Keratinocyte (primary cell): ENCODE measurements around the gene FBXW7.

ENCODE experiments used
- CTCF ChIP-seq, 3 experiments: IDR thresholded peaks in 1 of 3; conservative IDR thresholded peaks in 1 of 3; optimal IDR thresholded peaks in 1 of 3; 2 replicates in 2 of 3; 3 replicates in 1 of 3; pipeline versions ENCODE3 to v1.5.1; 2011; ENCODE audit warnings: low read length in 3 of 3, mild to moderate bottlenecking in 3 of 3, moderate library complexity in 2 of 3, control low read depth in 1 of 3, inconsistent platforms in 1 of 3; ENCODE audit not compliant: insufficient read depth in 2 of 3; ENCODE audit errors: extremely low read depth in 1 of 3
- EZH2 ChIP-seq: IDR thresholded peaks from one replicate; pipeline ENCODE4 v1.6.1; 2012; ENCODE audit warnings: inconsistent platforms, mild to moderate bottlenecking, low read length, moderate library complexity

GRCh38 chr4:152476796-152477195 is 59.1 kb downstream of the FBXW7 start:
- TF ChIP-seq EZH2 (no peak), CTCF (optimal IDR thresholded peaks at IDR 0.05 in 1 of 3, IDR thresholded peaks at IDR 0.05 in 1 of 3, conservative IDR thresholded peaks at IDR 0.05 in 1 of 3; ENCODE audit: extremely low read depth in 1 of 3, insufficient read depth in 2 of 3, low read length in 3 of 3) (no peak)
